ENCODE data around the gene PI4K2A. TPM values are rescaled to one million over a fixed set of nuclear protein-coding genes. Genes with fewer than 3 reads are reported as not detected.
"Not testable (repeated sequence)": the region's sequence is repeated elsewhere in the genome, so short reads cannot be mapped to it uniquely, and the experiment has no call there.

The PI4K2A gene
- total RNA-seq, 1 experiment from 2014 or later = 20.5 TPM

DNA sequence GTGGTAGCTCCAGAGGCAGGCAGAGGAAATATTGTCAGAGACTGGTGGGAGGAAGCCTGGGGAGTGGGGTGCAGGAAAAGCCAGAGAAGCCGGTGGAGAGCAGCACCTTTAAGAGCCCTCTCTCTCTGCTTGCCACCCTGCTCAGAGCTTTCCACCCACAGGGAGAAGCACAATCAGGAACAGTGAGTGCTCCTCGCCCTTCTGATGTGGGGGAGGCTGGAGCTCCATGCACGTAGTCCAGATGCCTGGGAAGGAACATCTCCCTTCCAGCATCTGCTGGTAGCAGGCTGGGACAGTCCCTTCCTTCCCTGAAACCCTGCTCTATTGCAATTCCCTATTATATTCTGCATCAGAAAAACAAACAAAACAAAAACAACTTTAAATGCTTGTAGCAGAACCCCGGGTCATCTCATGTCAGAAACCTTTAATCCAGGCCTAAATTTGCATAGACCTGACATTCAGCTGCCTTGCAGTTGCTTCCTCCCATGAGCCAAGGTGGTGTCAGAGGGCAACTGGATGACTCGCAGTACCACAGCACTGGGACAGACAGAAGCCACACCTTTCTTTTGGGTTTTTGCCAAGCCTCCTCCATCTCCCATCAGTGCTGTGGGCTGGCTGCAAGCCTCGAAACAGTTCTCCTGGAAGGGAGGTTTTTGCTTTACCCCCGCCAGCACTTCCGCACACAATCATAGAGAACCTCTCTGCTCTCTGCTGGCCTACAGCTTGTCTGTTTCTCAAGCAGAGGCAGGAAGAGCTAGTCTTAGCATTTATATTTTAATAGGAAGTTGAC is 33.5 kb downstream of the PI4K2A start:
- DNase-seq (ENCODE audit: low read depth) = peak; percentile 80

DNA sequence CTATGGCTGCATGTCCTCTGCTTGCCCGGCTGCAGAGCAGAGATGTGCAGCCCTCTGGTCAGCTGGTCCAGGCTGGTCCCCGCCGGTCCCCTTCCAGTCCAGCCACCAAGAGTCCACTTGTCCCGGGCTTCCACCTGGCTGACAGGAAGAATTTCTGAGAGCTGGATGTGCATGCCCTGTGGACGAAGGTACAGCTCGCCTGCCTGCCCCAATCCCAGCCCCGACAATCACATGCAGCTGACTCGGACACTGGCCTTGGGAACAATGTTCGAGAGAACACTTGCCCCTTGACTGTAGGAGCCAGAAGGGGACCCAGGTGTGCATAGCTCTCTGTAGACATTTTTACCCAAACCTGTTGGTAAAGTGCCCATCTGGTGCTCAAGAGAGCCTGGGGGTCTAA is 34.8 kb downstream of the PI4K2A start:
- no peak for DNase-seq (ENCODE audit: low read depth)

DNA sequence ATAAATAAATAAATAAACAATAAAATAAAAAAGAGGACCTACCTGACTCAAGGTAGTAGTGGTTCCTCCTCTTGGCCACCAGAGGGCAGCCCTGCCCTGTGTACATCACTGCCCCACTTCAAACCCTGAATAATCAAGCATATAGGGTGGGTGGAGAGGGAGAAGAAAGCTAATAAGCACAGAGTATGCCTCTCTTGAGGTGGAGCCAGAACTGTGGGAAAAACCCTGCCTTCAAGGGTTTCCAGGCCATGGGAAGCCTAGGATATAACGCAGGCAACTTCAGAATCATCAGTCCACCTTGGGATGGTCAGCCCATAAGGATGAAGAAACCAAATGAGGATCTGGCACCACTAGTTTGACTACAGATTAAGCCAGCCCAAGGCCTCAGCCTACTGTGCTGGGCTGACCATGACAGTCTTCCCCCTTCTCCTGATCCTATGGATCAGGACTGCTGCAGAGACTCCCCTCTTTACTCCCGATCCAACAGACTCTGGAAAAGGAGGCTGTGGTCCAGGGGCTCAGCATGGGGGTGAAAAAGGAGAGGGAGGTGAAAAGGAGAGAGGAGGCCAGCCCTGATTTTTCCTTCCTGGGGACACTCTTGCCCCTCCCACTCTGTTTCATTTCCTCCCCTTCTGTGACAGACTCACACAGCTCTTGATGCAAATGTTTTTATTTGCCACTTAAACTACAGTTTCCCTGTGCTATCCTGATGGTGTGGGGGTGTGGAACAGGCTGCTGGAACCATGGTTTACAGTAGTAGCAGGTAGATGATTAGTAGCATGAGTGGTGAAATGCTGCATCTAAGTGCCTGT is 36.5 kb downstream of the PI4K2A start:
- DNase-seq (ENCODE audit: low read depth) = peak; percentile 42

DNA sequence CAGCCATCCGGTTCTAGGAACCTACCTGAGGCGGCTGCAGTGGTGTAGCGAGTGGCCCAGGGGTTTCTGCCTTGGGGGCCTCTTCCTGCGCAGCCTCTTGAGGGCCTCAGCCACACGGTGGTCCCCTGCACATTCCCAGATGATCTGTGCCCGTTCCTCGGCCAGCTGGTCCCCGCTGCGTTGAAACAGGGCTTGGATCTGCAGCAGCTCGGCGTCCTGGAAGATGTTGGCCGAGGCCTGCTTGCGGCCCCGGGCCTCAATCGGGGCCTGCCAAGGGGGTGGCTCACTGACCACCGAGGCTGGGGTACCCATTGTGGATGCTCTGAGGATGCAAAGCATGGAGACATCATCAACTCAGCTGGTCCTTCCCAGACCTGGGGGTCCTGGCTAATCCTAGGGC is 39.1 kb downstream of the PI4K2A start:
- no peak for DNase-seq (ENCODE audit: low read depth)

DNA sequence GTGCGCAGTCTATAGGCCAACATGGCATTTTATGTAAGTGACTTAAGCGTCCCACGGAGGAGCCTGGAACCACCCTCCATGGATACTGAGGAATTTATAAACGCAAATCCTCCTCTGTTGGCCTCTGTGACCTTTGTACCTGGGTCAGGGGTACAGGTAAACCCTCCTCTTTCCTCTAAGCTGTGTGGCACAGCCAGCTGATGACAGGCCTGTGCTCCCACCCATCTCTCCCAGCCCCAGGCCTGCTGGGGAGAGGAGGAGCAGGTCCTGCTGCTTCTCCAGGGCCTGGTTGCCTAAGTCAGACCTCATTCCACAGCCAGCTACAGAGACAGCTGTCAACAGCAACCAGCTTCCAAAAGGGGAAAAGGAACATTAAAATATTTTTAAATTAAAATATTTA is 41.6 kb downstream of the PI4K2A start:
- DNase-seq (ENCODE audit: low read depth) = no peak

DNA sequence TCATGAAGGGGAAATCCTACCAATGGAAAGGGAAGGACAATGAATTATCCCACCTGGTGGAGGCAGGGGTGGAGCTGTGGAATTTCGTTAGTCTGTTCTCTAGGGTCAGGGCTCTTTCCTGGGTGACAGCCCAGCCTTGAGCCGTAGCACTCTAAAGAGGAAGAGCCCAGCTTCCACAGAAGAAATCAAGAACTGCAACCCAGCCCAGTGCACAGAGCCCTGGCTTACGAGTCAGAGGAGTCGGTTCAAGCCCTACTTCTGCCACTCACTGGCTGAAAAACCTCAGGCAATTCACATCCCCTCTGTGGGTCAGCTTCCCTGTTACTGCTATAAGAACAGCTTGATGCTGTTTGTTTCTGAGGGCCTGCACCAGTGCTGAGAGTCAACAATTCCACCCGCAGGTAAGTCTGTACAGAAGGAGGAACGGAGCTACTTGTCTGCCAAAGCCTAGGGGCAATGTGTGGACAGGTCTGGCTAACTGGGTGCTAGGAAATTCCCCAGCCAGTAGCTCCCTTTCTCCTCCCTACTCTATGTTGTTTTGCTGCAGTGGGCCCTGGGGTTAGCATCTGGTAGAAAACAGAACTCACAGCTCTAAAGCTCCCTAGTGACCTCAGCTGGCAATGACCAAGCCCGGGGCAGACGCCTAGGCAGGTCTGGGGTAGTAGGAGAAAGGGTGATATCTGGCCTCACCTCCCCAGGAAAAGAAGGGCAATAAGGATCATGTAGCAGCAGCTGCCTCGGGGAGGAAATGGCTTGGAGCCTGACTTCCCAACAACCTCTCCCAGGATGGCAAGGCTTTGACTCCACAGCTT is 43.3 kb downstream of the PI4K2A start:
- peak; percentile 55 for DNase-seq (ENCODE audit: low read depth)

DNA sequence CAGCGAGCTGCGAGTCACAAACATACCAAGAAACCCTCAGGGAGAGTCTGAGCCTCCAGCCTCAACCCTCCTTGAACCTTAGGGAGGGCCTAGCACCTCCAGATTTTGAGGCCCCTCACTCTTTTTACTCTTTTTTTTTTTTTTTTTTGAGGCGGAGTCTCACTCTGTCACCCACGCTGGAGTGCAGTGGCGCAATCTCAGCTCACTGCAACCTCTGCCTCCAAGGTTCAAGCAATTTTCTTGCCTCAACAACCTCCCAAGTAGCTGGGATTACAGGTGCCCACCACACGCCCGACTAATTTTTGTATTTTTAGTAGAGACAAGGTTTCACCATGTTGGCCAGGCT is 43.9 kb downstream of the PI4K2A start:
- not testable (repeated sequence) for DNase-seq (ENCODE audit: low read depth)

DNA sequence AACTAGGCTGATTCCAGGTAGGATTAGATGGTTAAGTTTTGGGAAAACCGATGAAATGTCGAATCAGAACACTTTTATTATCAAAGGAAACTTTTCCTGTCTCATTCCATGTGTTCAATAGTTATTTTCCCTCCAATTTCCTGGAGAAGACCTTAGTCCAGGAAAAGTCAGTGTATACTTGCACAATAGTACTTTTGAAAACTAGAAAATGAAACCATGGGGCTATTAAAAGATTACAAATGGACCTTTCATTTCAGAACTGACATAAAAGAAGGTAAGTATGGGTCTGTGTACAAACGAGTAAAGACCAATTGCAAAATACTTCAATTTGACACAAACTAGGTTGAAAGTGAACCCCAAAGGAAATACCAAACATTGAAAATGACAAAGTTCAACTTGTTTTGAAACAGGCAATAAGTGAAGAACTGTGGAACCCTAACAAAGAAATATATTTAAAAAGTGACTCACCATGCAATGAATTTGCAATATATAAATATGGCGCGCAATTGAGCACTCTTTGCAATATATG is 44.5 kb downstream of the PI4K2A start:
- no peak for DNase-seq (ENCODE audit: low read depth)

DNA sequence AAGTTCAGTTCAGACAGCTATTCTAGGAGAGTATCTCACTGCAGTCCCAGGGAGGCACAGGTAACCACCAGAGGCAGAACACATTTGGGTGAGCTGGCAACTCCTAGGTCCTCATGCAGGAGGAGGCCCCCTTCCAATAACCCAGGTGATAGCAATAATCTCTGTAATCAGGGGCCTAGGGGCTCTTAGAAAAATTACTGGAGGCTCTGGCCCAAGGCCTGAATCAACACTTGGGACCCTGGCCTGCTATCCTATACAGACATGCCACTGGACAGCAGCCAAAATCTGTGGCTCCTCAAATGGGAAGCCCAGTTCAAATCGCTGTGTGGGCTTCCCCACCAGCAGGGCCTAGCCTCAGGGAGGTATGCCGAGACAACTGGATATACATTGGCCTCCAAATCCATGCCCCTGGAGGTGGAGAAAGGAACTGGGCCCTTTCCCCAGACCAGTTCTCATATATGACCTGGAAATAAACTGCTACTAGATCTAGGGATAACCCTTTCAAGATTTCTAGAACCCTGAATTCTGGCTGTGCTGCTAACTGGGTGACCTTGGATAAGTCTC is 45.0 kb downstream of the PI4K2A start:
- peak; percentile 31 for DNase-seq (ENCODE audit: low read depth)

DNA sequence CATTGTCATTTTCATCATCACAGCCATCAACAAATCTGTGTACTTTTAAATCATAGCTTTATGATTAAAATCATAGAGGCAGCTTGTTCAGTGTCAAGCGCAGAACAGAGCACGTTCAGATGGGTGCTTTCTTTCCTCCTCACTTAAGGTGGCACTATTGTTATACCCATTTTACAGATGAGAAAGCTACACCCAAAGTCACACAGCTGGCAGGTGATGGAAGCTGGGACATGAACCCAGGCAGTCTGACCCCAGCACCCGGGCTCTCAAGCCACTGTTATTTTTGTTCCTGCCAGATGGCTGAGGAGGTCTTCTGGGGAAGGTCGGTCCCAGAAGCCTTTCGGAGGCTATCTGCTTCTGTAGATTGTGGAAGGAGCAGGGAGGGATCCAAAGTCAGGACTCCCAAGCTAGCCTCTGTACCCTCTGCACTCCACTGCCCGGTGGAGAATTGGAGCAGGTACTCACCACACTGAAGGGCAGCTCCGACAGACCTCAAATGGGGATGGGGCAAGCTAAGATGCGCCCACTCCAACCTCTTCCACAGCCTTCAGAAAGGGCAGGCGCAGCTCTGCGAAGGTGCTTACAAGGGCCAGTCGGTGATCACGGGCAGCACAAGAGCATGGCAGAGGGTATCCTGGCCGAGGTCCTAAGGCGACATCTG is 46.0 kb downstream of the PI4K2A start:
- peak; percentile 28 for DNase-seq (ENCODE audit: low read depth)

DNA sequence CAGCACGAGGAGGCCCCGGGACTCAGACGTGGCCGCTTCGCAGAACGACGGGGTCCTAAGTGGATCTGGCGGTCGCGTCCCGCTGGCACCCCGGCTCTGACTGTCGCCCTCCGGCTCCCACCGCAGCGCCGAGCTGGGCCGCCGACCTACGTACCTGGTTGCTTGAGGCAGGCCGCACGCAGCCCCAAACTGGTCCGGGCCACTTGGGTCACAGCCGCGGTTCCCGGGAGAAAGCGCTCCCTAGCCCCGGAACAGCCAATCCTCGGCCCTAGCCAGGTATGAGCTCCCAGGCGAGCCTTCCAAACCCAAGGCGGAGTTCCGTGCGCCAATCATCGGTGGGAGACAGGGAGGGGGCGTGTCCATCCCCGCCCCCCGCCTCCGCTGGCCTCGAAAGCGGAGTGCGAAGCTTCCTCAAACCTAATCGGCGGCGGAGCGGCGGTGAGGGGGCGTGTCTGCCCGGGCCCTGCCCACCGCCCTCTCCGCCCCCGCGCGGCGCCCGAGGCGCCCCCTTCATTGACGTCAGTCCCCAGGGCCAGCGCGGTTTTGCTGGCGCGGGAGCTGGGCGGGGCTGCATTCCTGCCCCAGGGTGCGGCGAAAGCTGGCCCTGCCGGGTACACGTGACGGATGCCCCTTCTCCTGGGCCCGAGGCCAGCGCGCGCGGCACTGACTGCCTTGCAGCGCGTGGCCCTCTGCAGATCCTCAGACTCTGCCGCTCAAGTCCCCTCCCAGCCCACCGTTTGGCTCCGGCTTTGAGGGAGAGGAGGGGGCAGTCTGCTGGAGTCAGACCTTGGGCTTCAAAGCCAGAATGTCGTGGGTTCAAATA is 46.7 kb downstream of the PI4K2A start, which contains the start of gene AVPI1:
Gene AVPI1, minus strand, starts transcription at position 280 of the 823 bp plus-strand sequence. CDS start 7,336 bp downstream, outside the sequence.
- DNase-seq (ENCODE audit: low read depth) = peak; percentile 98

DNA sequence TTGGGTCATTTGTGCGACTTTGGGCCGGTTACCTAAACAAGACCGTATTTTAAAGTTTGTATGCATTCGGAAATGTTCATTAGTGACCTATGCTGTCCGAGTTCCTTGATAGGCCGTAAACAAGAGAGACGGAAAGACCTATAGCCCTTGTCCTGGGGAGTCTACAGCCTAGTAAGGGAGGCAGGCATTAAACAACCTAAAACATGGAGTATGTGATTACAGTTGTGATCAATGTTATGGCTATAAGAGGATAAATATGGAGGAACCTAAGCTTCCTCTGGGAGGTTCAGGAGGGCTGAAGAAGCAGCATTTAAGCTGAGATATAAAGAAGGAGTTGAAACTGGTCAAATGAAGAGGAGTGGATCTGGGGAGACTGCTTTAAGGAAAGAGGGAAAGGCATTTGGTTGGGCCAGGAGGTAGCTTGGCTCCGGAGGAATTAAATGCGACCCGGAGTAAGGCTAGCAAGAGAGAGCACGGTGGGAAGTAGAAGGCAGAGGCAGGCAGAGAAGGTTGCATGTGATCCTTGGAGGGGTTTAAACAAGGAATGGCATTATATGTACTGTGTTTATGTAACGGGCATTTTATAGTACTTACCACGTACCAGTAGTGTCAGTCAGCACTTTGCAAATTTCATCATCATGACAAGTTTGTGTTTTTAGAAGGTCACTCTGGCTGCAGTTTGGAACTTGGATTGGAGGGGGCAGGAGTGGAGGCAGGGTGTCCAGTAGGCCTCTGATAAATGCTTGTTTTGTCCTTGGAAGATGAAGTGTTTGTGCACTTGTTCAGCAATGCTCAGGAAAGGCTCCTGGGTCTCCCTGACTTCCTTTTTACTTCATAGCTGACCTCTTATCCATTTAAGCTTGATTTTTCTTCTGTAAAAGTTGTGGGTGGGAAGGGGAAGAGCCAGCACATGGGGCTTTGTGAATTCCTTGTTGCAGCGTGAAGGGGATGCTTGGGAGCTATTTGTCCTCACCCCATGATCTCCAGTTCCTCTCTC is 47.6 kb downstream of the PI4K2A start:
- DNase-seq (ENCODE audit: low read depth) = no peak

DNA sequence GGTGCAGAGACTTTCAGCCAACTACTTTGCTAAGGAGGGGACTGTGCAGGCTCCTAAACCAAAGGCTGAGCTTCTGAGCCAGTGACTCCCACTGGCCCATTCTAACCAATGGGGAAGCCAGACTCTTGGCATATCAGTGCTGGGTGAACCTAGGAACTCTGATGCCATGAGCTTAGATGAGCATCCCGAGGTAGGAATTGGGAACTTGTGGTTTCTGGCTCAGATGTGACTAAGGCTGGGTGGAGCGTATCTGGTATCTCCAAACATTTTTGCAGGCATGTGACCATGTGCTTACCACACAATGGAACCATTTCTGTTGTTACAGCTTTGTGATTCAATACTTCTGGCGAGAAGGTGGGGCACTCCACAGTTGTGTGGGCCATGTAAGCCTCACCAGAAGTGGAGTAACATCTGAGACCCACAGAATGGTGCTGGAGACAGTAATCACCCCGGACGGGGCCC is 49.1 kb downstream of the PI4K2A start:
- DNase-seq (ENCODE audit: low read depth) = peak; percentile 98

DNA sequence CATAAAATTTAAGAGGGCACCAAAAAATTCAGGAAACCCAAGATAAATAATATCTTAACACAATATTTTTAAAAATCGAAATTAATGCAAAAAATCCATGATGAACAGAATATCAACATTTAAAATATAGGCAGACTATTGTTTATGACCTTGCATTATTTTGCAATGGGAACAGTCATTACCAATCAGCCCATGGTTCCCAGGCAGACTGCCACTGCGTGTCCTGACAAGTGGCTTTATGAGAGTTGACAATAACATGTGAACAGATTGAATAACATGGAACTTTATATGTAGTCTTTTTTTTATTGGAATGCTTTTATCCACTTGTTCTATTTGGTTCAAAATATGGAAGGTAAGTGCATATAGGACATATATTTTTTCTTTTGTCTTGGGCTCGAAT is 49.7 kb downstream of the PI4K2A start:
- DNase-seq (ENCODE audit: low read depth) = no peak

DNA sequence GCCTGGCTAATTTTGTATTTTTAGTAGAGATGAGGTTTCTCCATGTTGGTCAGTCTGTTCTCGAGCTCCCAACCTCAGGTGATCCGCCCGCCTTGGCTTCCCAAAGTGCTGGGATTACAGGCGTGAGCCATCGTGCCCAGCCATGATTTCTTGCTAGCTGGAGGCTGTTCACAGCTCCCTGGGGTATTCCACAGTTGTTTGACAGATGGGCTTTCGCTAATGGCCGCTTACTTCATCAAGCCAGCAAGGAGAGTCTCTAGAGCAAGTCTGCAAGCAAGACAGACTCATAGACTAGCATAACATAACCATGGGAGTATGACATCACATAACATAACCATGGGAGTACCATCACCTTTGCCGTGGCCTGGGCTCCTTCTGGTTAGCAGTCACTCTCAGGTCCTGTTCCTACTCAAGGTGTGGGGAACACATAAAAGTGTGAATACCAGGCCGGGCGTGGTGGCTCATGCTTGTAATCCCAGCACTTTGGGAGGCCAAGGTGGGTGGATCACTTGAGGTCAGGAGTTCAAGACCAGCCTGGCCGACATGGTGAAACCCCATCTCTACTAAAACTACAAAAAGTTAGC is 57.7 kb downstream of the PI4K2A start:
- DNase-seq (ENCODE audit: low read depth) = not testable (repeated sequence)

DNA sequence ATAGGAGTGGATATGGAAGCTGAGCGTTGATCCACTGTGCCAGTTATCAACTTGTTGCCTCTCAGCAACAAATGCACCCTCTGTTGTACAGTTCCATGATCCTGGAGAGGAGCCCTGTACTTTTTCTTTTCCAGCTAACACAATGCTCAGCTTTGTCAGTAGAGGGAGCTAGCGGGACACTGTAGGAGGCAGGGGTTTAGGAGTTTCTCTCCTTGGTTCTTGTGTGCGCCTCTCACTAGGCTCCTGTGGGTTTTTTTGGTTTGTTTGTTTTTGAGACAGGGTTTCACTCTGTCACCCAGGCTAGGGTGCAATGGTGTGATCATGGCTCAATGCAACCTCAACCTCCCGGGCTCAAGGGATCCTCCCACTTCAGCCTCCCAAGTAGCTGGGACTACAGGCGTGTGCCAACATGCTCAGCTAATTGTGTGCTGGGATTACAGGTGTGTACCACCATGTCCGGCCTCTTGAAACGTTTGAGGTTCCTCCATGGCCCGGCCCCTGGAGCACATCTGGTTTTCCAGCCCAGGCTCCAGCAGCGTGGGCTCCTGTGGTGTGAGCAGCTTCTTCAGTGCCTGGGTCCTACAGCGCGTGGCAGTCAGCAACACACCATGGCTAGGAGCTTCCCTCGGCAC is 61.1 kb downstream of the PI4K2A start:
- DNase-seq (ENCODE audit: low read depth) = peak; percentile 76

DNA sequence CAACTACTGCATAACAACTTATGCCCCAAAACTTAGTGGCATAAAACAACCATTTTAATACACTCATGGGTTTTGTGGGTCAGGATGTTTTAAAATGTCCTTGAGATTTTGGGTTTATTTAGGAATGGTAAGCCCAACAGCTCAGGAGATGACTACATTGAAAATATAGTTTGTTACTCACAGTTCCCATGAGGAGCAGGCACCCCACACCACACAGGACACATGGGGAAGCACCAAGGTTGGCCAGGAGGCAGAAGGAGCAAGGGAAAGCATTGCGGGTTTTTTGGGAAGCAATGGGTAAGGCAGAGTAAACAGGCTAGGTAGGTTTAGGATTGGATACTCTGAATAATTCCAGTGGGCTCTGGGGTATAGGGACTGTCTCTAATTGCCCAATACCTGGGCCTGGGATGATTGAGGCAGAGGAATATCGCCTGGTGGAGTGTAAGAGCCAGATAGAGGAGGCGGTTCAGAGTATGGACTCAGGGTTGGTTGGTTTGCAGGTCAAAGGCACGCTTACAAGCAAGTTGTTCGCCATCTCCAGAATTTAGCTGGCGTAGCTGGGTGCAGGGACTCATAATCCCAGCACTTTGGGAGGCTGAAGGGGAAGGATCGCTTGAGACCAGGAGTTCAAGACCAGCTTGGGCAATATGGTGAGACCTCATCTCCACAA is 63.1 kb downstream of the PI4K2A start:
- no peak for DNase-seq (ENCODE audit: low read depth)

All from HT1080 (cell line).